GM18526 (cell line): ENCODE data around the gene CLEC18C.
"Not testable (repeated sequence)": the region's sequence is repeated elsewhere in the genome, so short reads cannot be mapped to it uniquely, and the experiment has no call there.

Source experiments
- POLR2A ChIP-seq: IDR thresholded peaks from 3 replicates; pipeline ENCODE4 v1.6.1; 2011; ENCODE audit not compliant: insufficient read length; ENCODE audit errors: extremely low read depth

Gene CLEC18C

DNA sequence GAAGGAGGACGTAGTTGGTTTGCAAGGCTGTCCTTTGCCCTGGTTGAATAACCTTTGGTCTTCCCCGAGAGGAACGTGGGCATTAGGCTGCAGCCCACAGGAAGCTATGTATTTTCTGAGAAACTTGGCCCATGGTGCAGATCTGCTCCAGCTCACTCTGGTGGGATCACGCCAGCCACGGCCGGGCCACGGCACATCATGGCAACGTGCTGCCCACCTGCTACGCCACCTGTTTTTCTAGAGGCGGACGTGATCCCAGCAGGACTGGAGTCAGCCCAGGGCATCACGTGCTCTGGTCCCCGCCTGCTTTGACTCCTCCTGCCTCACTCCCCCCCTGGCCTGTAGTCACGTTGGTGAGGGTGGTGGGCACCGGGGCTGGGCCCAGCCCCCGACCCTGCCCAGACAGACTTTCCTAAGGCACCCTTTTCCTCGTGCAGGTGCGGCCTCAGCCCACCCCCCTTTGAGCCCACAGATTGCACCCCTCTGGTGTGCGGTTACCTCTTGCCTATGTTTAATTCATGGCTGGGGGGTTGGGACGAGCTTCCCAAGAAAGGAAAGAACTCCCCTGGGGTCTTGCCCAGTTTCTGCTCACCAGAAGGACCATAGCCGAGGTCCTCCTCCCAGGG is at the start of gene CLEC18C:
TSS of gene CLEC18C (plus strand) at position 576 of the 626 bp plus-strand sequence. CDS start 492 bp downstream, outside the sequence.
- TF ChIP-seq POLR2A, result not testable (repeated sequence)

DNA sequence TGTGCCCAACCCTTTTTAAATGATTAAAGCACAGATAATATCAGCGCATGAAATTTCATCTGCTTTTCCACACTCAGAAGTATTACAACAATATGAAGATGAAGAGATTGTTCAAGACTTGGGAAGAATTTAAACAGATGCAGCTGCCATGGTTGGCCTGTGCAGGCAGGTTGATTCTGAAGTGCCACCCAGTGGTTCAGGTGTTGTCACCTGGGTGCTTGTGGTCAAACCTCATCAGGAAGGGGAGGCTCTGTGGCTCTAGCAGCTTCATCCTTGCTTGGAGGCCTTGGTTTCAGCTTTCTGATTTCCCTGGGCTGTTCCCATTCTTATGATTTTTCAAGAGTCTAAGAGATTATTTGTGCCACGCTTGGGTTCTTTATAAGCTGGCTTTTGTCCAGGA is 22.2 kb upstream of the CLEC18C start:
- no peak for TF ChIP-seq POLR2A

DNA sequence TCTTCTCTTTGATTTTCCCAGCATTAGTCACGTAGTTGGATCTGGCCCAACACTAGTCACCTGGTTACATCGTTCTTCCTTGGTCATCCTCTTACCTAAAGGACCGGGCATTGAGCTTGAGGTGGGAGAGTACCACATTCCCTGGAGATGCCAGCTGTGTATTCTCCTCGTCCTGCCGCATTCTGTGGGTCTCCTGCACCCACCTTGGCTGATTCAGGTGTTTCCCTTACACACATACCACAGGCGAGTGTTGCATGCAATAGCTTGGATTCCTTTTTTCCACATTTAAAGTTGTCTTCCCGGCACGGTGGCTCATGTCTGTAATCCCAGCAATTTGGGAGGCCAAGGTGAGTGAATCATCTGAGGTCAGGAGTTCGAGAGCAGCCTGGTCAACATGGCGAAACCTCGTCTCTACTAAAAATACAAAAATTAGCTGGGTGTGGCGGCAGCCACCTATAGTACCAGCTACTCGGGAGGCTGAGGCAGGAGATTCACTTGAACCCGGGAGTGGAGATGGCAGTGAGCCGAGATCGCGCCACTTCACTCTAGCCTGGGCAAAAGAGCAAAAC is 21.6 kb upstream of the CLEC18C start:
- no peak for TF ChIP-seq POLR2A

DNA sequence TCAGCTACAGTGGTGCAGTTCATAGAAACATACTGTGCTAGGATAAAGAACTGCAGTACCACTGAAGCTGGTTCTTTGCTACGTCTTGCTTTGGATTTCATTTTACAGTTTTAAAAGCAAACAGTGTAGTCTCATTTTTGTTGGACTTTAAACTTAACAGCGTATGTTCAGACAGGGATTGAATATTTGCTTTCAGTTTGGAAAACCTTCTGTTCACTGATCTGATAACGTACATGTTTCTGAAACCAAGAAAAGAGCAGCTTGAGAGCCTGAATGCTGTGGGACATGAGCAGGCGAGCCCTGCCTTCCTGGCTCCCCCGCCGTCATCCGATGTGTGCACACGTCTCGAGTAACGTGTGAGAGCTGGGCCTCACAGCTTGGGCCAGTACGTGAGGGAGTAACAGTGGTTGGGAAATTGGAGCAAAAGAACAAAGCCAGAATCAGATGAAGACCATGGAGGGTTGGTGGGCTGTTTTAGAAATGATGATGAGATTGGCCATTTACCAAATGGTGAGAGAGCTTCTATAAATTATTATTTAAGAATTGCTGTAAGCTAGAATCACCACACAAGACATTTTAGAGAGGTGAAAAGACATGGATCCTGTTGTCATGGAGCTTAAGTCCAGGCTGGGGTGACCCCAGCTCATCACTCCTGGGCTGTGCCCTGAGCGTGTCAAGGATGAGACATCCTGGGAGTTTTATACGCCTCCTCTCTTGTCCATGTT is 20.8 kb upstream of the CLEC18C start:
- no peak for TF ChIP-seq POLR2A

DNA sequence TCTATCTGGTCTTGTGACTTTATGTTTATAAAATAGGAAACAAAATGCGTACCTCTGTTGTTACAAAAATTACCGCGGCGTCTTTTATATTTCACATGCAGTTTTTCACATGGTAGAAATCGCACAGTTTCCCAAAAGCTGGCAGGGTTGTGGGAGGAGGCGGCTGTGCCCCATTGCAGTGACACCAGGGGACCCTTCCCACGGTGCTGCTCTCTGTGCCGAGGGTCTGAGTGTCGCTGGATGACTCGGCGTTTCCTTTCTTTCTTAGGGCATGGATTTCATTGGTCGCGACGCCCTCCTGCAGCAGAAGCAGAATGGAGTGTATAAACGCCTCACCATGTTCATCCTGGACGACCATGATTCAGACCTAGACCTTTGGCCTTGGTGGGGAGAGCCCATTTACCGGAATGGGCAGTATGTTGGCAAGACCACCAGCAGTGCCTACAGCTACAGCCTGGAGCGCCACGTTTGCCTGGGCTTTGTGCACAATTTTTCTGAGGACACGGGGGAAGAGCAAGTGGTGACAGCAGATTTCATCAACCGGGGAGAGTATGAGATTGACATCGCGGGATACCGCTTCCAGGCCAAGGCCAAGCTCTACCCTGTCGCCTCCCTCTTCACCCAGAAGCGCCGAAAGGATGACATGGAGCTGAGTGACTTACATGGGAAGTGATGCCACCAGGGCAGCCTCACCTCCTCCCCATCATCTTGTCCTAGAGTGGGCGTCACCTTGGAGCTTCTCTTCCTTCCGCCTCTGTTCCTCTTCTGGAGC is 17.2 kb upstream of the CLEC18C start:
- no peak for TF ChIP-seq POLR2A

DNA sequence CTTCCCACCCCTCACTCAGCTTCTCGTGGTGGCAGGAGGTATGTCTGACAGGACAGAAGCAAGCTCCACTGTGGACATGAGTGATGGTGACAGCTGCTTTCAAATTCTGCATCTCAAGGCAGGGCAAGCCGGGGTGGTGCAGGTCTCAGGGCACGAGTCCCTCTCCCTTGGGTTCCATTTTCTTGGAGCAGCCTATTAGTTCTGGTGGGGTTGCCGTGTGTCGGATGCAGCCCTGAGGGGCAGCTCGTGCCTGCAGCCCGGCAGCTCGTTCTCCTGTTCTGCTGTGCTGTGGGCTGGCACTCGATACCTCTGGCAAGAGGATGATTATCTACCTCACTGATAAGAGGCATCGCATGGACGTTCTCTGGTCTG is 16.5 kb upstream of the CLEC18C start:
- no peak for TF ChIP-seq POLR2A

DNA sequence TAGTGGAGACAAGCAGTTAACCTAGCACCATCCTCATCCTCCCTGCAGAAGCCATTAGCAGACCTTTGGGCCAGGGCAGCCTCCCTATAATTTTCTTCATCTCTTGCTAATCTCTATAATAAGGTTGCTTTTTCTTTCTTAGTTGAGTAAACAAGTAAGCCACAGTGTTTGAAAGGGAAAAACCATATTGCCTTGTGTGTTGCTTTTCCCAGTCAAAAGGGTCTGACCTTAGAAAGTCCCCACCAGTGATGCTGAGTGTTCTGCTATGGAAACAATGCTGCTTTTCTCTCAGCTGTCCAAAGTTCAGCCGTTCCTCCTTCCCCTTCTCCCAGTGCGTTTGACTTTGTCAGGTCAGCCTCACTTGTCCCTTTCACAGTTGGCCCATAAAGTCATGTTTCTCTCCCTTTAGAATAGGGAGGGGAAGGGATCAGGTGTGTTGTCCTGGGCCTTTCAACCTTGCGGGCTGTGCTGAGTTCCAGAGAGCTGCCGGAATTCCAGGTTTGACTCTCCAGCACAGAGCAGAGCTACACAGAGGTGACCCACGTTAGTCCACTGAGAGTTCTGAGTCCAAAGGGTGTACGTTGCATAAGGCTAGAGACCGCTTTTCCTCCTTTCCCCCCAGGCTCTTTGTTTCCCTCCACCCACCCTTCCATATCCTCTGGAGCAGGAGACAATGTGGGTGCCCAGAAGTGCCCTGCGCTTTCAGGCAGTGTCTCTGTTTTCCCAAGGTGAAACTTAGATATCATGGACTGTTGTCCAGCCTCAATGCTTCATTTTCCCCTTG is 15.9 kb upstream of the CLEC18C start:
- TF ChIP-seq POLR2A, result no peak

DNA sequence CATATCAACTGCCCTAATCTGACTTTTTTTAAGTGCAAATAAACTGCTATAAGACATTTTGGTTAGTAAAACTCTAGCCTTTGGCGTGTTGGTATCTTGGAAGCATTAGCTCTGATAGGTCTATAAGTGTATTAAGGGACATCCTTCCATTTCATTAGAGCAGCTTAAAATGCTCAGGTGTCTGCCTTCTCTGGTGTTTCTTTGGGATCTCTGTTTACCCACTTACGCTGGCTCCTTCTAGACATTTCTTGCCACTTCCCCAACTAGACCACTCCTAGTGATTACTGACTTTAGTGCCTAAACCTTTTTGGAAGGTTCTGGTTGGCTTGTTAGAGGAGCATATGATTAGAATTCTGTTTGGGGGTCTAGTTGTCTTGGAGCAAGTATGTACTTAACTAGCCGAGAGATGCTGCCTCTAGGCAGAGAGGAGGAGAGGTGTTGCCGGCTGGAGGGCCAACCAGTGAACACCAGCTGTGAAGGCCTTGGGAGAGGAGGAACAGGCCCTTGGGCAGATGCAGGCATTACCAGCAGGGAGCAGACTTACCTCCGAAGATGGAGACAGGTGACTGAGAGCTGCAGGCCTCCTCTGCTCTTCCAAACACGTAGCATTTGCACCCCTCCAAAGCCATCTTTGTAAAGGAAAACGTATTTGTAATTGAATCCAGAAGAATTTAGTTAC is 15.2 kb upstream of the CLEC18C start:
- no peak for TF ChIP-seq POLR2A

DNA sequence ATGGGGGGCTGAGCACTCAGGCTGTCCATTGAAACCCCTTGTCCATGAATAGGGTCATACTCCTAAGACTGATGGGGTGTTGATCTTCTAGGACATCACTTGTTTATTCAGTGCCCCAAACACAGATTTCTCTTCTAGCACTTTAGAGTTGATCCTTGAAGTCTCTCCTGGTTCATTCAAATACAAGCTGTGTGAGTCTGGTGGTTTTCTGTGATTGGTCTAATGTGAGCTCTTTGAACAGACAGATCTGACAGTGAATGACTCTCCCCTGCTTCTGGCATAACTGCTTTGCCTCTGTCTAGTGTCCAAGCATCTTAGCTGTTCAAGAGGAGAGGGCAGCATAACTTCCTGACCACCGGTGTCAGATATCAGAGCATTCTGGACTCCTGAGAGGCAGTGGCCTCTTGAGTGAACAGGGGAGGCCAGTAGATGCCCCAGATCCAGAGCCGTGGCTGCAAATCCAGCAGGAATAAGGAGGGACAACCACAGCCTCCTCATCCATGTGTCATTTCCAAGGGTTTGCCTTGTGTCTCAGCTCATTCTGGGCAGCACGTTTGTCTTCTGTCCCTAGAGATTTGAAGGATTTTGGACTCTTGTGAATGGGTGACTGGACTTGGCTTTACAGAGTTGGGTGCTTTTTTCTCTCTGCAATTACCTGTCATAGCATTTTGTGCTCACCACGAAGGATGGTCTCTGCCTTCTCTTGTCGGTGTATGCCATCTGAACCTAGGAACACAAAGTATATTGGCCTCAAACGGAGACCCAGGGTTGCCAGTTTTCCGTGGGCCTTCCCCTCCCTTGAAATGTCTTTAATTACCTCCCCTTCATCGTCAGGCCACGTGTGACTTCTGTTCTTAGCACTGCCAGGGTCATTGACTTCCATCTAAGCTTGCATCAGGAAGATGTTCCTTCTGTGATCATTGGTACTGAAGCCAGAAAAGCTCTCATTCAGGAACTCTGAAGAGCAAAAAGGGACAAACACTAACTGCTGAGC is 13.9 kb upstream of the CLEC18C start:
- TF ChIP-seq POLR2A, result no peak

DNA sequence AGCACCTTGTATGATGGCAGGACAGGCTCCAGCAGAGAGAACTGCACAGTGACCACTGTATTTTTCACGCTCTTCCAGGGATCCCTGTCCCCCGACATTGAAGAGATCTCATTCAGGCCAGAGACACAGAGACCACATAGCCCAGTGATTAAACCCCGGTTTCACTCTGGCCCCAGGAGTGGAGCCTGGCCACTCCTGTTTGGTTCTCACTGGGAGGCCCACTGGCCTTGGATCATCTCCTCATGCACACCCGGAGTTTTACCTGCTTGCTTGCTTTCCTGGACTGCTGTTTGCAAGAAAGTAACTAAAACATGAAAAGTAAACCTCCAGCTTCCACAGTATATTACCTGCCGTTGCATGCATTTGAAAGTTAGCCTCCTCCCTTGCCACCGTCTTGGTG is 13.2 kb upstream of the CLEC18C start:
- TF ChIP-seq POLR2A, result no peak

DNA sequence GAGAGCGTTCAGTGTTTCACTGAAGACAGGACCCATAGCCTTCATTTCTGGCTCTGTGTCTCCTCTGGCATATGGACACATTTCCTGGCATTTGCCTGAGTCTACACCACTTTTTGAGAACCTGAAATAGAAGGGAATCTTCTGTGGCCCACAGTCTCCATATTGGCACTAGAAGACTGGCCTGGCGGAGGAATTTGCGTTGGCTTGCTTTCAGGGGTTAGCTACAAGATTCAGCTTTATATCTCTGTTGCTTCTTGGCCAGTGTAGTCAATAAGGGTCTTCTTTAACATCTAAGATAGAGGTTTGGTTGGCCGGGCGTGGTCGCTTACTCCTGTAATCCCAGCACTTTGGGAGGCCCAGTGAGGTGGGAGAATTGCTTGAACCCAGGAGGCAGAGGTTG is 12.8 kb upstream of the CLEC18C start:
- TF ChIP-seq POLR2A, result no peak

DNA sequence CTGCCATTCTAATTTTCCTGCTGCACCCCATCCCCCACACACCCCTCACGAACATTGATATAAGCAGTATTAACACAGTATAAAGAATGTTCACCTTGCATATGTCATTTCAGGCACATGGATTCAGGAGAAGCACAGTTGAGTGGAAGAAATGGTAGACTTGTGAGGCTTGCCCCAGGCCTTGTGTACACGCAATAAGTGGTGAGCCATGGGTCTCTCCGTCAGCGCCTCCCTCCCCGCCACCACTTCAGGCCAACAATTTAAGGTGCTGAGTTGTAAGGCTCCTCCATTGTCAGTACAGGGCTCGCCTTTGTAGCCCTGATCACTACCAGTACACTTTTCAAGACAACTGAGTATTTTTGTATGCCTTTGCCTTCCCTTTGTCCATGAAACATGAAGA is 12.2 kb upstream of the CLEC18C start:
- no peak for TF ChIP-seq POLR2A

DNA sequence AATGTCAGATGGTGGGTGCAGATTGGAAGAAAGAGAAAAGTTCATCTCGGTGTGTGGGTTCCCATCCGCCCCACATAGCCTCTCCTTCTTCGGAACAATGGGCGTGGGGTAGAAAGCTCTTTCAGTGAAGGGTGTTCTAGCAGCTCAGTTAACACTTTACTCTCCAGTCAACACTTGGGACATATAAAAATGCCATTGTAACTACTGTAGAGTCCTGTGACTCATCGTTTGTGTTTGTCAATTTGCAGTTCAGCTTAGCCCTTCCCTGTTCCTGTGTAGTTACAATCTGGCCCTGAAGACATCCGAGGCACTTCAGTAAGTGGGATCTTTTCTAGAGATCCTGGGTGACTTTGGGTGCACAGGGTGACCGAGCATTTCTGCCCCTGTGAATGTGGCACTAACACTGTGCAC is 11.5 kb upstream of the CLEC18C start:
- no peak for TF ChIP-seq POLR2A
